B cell (primary cell): ENCODE data around the gene SLC40A1. TPM values are rescaled to one million over a fixed set of nuclear protein-coding genes. Genes with fewer than 3 reads are reported as not detected.

Experiments
- ATAC-seq: fragments of 200-7000 bp; cut with Tn5 transposase; one replicate; pipeline ENCODE4 v1.10.0; 2021; ENCODE audit warnings: low read depth, mild to moderate bottlenecking, moderate number of reproducible peaks, moderate library complexity
- CTCF ChIA-PET: fragments of 350-600 bp; sonication (Branson Sonifier 250); formaldehyde crosslinking; loops from one replicate; lab custom pipeline; 2021; ENCODE audit warnings: antibody characterized with exemption, inconsistent platforms; lab: Charles Lee
- POLR2A ChIA-PET: fragments of 350-600 bp; sonication (Branson Sonifier 250); formaldehyde crosslinking; loops from one replicate; lab custom pipeline; 2021; ENCODE audit warnings: antibody characterized with exemption; lab: Charles Lee
- DNase-seq: peaks from one replicate; pipeline ENCODE4 v3.0.0; 2013
- H2AFZ ChIP-seq: 2 replicates; pipeline ENCODE4 v1.6.1; 2012; ENCODE audit warnings: mild to moderate bottlenecking, low read depth, low read length; ENCODE audit not compliant: insufficient read depth, poor library complexity, severe bottlenecking
- H3K27ac ChIP-seq, 2 donors: 1 replicate in 1 of 2; 2 replicates in 1 of 2; pipeline ENCODE4 v1.5.1; 2012 to 2013; ENCODE audit warnings: low read length in 2 of 2, mild to moderate bottlenecking in 2 of 2, moderate library complexity in 1 of 2
- H3K27me3 ChIP-seq, 4 experiments: fragments of 200-600 bp in 1 of 4; sonication (generic) in 1 of 4; replicated peaks in 1 of 4; 1 replicate in 2 of 4; 2 replicates in 2 of 4; pipeline versions ENCODE4 v1.6.1 to v1.7.0; 2013 to 2016; ENCODE audit warnings: low read length in 3 of 4, mild to moderate bottlenecking in 2 of 4, mixed read lengths in 1 of 4, moderate library complexity in 1 of 4; ENCODE audit not compliant: insufficient read depth in 4 of 4, control insufficient read depth in 3 of 4; ENCODE audit errors: control extremely low read depth in 1 of 4
- H3K36me3 ChIP-seq, 2 experiments: replicated peaks in 1 of 2; 1 replicate in 1 of 2; 2 replicates in 1 of 2; pipeline versions ENCODE4 v1.6.1 to v1.7.1; 2013; ENCODE audit warnings: low read length in 1 of 2; ENCODE audit not compliant: insufficient read depth in 2 of 2, control insufficient read depth in 1 of 2; ENCODE audit errors: control extremely low read depth in 1 of 2, extremely low read depth in 1 of 2
- H3K4me1 ChIP-seq, 2 donors: fragments of 200-600 bp in 1 of 2; sonication (generic) in 1 of 2; 1 replicate in 1 of 2; 2 replicates in 1 of 2; pipeline versions ENCODE4 v1.5.1 to v1.6.1; 2013 to 2017; ENCODE audit warnings: low read length in 2 of 2; ENCODE audit not compliant: control insufficient read depth in 2 of 2, insufficient read depth in 2 of 2
- H3K4me2 ChIP-seq: replicated peaks from 2 replicates; pipeline ENCODE3; 2012; ENCODE audit warnings: mild to moderate bottlenecking, low read depth, low read length; ENCODE audit not compliant: poor library complexity, severe bottlenecking
- H3K4me3 ChIP-seq, 5 experiments: fragments of 200-600 bp in 1 of 5; sonication (generic) in 1 of 5; 1 replicate in 3 of 5; 2 replicates in 2 of 5; pipeline versions ENCODE4 v1.5.1 to v1.7.0; 2011 to 2016; ENCODE audit warnings: low read length in 4 of 5, mild to moderate bottlenecking in 4 of 5, low read depth in 2 of 5, control low read depth in 1 of 5, moderate library complexity in 1 of 5; ENCODE audit not compliant: insufficient read depth in 1 of 5; ENCODE audit errors: control extremely low read depth in 1 of 5, extremely low read depth in 1 of 5
- H3K79me2 ChIP-seq: fragments of 200-600 bp; sonication (generic); one replicate; pipeline ENCODE4 v1.6.0; 2016; ENCODE audit warnings: low read length; ENCODE audit not compliant: control insufficient read depth, insufficient read depth
- H3K9ac ChIP-seq: fragments of 200-600 bp; sonication (generic); 2 replicates; pipeline ENCODE4 v1.6.1; 2017; ENCODE audit warnings: mild to moderate bottlenecking, low read length, moderate library complexity
- H3K9me3 ChIP-seq, 3 donors: one replicate each; pipeline versions ENCODE4 v1.6.1 to v1.7.1; 2013; ENCODE audit warnings: low read length in 2 of 3; ENCODE audit not compliant: control insufficient read depth in 2 of 3, insufficient read depth in 1 of 3; ENCODE audit errors: control extremely low read depth in 1 of 3
- H4K20me1 ChIP-seq: 2 replicates; pipeline ENCODE4 v1.6.0; 2012; ENCODE audit warnings: mild to moderate bottlenecking, low read length; ENCODE audit not compliant: insufficient read depth, control insufficient read depth, poor library complexity, severe bottlenecking
- H3K27ac Mint-ChIP-seq: one replicate; pipeline ENCODE4 v1.8.0; 2021; ENCODE audit warnings: mixed read lengths
- H3K27me3 Mint-ChIP-seq: one replicate; pipeline ENCODE4 v1.8.0; 2021; ENCODE audit warnings: mixed read lengths
- H3K4me1 Mint-ChIP-seq: one replicate; pipeline ENCODE4 v1.8.0; 2021; ENCODE audit warnings: mixed read lengths
- H3K4me3 Mint-ChIP-seq: one replicate; pipeline ENCODE4 v1.8.0; 2021; ENCODE audit warnings: mixed read lengths
- H3K9me3 Mint-ChIP-seq: one replicate; pipeline ENCODE4 v1.8.0; 2022; ENCODE audit warnings: mixed read lengths; ENCODE audit not compliant: insufficient read depth
- EZH2 ChIP-seq: IDR thresholded peaks from 2 replicates; pipeline ENCODE4 v1.6.1; 2012; ENCODE audit warnings: borderline replicate concordance, low read depth, mild to moderate bottlenecking, moderate library complexity, low read length; ENCODE audit not compliant: insufficient read depth, poor library complexity, severe bottlenecking
- WGBS: methylation state at CpG from one replicate; pipeline ENCODE4 v1.1.5; 2013; ENCODE audit warnings: missing lambda C conversion rate; ENCODE audit not compliant: insufficient coverage; 5-methylcytosine and 5-hydroxymethylcytosine counted together
- intact Hi-C: fragments of 100-400 bp; cut with micrococcal nuclease; formaldehyde crosslinking; loops from one replicate; pipeline ENCODE4 v1.10.0; 2022
- polyA plus RNA-seq: library from polyadenylated mRNA; depleted of rRNA; stranded (reverse); fragments of >200 nt; gene quantifications from 2 replicates; pipeline ENCODE4 v1.2.3, GENCODE V29; 2012
- total RNA-seq, 2 donors: library from RNA; stranded (reverse); fragments of 120-200 nt in 1 of 2; gene quantifications; 1 replicate in 1 of 2; 2 replicates in 1 of 2; pipeline versions ENCODE4 v1.2.3 to v1.2.4, GENCODE V29; 2013 to 2022
- TF ChIP-seq, protein P1 (sequence below): fragments of 200-600 bp; IDR thresholded peaks from one replicate; pipeline ENCODE4 v1.8.0; 2022; ENCODE audit warnings: antibody characterized with exemption, mild to moderate bottlenecking

Gene SLC40A1
- total and polyA plus RNA-seq, 2 donors (not counting 1 experiment from before 2014, with no cell fraction given), result 0.07 to 0.39 TPM

DNA sequence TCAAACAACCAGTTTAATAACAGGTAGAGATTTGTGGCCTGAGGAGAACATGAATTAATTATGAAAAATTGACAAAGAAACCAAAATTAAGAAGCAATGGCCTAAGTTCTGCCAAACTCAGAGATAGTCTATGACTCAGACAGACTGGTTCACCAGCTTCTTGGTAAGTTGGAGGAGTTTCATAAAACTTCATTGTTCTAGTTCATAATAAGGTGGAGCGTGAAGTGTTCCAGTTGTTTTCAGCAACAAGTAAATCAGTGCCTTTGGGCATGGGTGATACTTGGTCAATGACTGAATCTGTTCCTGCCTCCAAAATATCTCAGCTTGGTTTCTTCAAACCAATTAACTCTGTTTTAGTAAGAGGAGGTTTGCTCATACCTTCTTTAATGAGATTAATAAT lies 40.0 kb downstream of the SLC40A1 start:
- Histone ChIP-seq H2AFZ (no peak overlapping the region), H3K4me1 (no peaks in the 10 kb centered on the region), H3K27me3 (no peaks in the 10 kb centered on the region), H3K4me3 (no peak overlapping the region), H3K9ac (no peak overlapping the region), H3K36me3 (no peaks in the 10 kb centered on the region), H3K4me2 (no peak overlapping the region), H3K27ac (no peak overlapping the region), H3K79me2 (no peaks in the 10 kb centered on the region), H4K20me1 (no peaks in the 10 kb centered on the region), H3K9me3 (no peaks in the 10 kb centered on the region)
- Mint-ChIP-seq H3K4me1 (no peaks in the 10 kb centered on the region), H3K4me3 (no peak overlapping the region), H3K9me3 (no peaks in the 10 kb centered on the region), H3K27ac (no peak overlapping the region), H3K27me3 (peaks cover 23% of the 10 kb centered on the region)
- ChIA-PET POLR2A (no interaction called here), CTCF (interaction anchor here (0.8 kb wide), 1 partner anchor 11 kb away, joined by 3 read pairs; no protein-coding TSS in a partner anchor)
- DNase-seq (no peak), ATAC-seq (no peak)
- TF ChIP-seq, protein P1, sequence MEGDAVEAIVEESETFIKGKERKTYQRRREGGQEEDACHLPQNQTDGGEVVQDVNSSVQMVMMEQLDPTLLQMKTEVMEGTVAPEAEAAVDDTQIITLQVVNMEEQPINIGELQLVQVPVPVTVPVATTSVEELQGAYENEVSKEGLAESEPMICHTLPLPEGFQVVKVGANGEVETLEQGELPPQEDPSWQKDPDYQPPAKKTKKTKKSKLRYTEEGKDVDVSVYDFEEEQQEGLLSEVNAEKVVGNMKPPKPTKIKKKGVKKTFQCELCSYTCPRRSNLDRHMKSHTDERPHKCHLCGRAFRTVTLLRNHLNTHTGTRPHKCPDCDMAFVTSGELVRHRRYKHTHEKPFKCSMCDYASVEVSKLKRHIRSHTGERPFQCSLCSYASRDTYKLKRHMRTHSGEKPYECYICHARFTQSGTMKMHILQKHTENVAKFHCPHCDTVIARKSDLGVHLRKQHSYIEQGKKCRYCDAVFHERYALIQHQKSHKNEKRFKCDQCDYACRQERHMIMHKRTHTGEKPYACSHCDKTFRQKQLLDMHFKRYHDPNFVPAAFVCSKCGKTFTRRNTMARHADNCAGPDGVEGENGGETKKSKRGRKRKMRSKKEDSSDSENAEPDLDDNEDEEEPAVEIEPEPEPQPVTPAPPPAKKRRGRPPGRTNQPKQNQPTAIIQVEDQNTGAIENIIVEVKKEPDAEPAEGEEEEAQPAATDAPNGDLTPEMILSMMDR, result no peak
- no peak for TF ChIP-seq EZH2
- intact Hi-C loops, result no loop called here
- WGBS, result no CpG with 5 or more reads among the region's 1 CpG

DNA sequence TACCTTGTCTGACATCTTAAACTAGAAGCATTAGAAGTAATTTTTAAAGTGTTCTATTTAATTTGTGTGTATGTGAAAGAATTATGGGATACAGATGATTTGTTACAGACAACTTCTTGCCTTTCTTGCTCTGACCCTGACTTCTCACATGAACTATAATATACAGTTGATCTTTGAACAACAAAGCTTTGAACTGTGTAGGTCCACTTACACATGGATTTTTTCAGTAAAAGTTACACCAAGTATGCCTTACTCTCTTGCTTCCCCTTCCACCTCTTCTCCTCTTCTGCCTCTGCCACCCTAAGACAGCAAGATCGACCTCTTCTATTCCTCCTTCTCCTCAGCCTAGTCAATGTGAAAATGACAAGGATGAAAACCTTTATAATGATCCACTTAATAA lies 42.2 kb downstream of the SLC40A1 start:
- Histone ChIP-seq H3K27ac (no peak overlapping the region), H3K4me2 (no peak overlapping the region), H3K9me3 (no peaks in the 10 kb centered on the region), H3K79me2 (no peaks in the 10 kb centered on the region), H3K27me3 (no peaks in the 10 kb centered on the region), H3K4me1 (no peaks in the 10 kb centered on the region), H4K20me1 (no peaks in the 10 kb centered on the region), H2AFZ (no peak overlapping the region), H3K4me3 (no peak overlapping the region), H3K9ac (no peak overlapping the region), H3K36me3 (no peaks in the 10 kb centered on the region)
- ChIA-PET POLR2A (no interaction called here), CTCF (no interaction called here)
- DNase-seq, result no peak
- H3K9me3 Mint-ChIP-seq, result no peaks in the 10 kb centered on the region
- WGBS, result no CpG with 5 or more reads among the region's 1 CpG
- intact Hi-C loops, result no loop called here
- TF ChIP-seq, protein P1, result no peak
- TF ChIP-seq EZH2, result no peak
- no peak overlapping the region for H3K4me3 Mint-ChIP-seq
- ATAC-seq, result no peak
- peaks cover 17% of the 10 kb centered on the region for H3K27me3 Mint-ChIP-seq
- no peaks in the 10 kb centered on the region for H3K4me1 Mint-ChIP-seq
- no peak overlapping the region for H3K27ac Mint-ChIP-seq
